Left hindlimb (tissue), 1 donor: ENCODE measurements around the gene SLC4A1.

ENCODE experiments used
- DNase-seq: peaks from one replicate; pipeline ENCODE4 v3.0.0-alpha.2; 2018

The SLC4A1 gene

GRCh38 chr17:44203731-44204440 is 64.0 kb downstream of the SLC4A1 start:
- DNase-seq, result no peak

- no peak for DNase-seq
Observed at GRCh38 chr17:44202756-44203155, 65.2 kb downstream of the SLC4A1 start.

- no peak for DNase-seq
Observed at GRCh38 chr17:44200478-44201155, 67.3 kb downstream of the SLC4A1 start.

- DNase-seq, result peak; percentile 100
Observed at GRCh38 chr17:44199553-44200477, 68.1 kb downstream of the SLC4A1 start, which contains the start of gene ATXN7L3. ATXN7L3 (minus strand) TSS chr17:44199884; CDS start chr17:44198070, 1,814 bp downstream.

DNA sequence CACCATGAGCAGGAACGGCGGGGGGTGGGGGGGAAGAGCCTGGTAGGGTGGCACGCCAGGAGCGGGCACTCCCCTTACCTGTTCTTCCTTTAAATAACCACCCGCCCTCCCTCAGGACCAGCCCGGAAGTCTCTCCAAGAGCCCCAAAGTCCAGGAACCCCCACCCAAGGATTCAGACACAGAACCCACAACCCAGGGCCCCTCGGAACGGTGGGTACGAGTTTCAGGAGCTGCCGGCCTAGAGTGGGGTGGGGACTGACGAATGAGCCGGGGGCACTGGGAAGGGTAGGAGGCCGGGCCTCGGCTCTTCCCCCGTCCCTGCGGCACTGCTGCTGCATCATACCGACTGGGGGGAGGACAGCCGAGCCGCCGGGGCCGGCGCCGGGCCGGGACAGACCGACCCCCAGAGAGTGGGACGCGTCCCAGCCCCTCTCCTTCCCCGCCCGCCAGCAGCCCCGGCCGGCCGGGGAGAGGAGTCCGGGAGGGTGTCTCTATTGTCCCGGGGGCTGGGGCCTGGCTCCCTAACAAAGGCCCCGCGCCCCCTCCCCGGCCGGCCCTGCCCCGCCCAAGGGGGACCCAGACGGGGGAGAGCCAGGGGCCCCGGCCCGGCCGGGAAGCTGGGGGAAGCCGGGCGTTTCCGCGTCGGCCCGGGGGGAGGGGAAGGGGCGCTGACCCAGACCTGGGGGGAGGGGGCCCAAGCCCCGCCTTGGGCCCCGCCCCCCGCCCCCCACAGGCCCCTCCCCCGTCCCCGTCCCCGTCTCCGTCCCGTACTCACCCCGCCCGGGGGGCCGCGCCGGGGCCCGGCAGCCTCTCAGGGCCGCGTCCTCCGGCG is 69.0 kb downstream of the SLC4A1 start:
- peak; percentile 87 for DNase-seq
